Tracheal epithelial cell (primary cell): ENCODE results near the gene TXNDC5. TPM values are rescaled to one million over a fixed set of nuclear protein-coding genes. Genes with fewer than 3 reads are reported as not detected.

Experiments
- total RNA-seq: library from RNA; depleted of rRNA; stranded (reverse); fragments of >200 nt; gene quantifications from 2 replicates; pipeline ENCODE4 v1.2.1, GENCODE V29; 2014

The TXNDC5 gene
- 320 and 322 TPM in 2 replicates for total RNA-seq

GRCh38 chr6:7910654-7911344 is at the start of gene TXNDC5:
Gene TXNDC5 (minus strand): TSS chr6:7910788. CDS start chr6:7910776, 12 bp downstream.

Other genes with a start within 250 kb of the TXNDC5 start
- gene BMP6, start 184.7 kb downstream of the TXNDC5 start, total RNA-seq: 1.1 and 2.2 TPM in 2 replicates
- gene BLOC1S5, start 153.6 kb upstream of the TXNDC5 start, total RNA-seq: 11.3 and 12.4 TPM in 2 replicates
- 60.0 and 89.1 TPM in 2 replicates for gene EEF1E1, start 191.8 kb upstream of the TXNDC5 start, total RNA-seq